ENCODE measurements around the gene GABRG3. TPM values are rescaled to one million over a fixed set of nuclear protein-coding genes. Genes with fewer than 3 reads are reported as not detected.

The GABRG3 gene
- total RNA-seq, 2 experiments from 2014 or later, result not detected

DNA sequence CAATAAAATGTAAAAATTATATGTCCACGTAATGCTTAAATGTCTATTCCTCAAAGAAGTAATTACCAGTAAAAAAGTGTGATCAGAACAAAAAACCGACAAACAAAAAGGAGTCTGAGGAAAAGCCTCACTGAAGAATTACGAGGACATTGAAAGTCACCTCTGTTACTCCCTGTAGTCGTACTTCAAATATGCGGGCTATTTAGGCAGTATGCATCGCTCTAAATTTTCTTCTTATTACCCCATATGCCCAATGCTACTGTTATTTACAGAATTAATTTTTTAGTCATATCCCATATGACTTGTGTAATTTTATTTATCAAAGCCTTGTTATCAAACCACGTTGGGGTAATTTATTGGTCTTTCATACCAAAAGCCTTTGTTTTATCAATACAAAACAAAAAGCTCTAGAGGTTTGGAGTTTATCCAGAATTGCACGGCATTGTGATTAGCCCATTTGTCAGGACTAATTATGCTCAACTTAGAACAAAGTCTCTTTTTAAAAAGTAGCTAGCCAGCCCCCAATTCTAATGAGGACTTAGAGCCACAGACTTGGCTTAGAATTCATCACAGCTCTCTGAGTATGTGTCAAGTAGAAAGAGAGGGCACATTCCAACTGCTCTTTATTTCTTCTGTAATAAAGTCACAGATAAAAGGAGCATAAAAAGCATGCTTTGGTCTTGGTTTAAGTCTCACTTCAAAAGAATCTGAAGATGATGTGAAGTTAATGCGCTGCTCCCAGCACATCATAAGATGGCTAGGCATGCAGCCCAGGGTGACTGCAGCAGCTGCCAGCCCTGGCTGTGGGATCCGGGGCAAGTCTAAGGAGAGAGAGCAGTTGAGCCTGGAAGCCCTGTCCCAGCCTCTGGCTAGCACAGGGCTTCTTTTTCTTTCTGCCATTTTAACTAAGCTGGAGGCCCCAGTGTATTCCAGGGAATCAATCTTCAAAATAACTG is 521.0 kb downstream of the GABRG3 start:
- Mint-ChIP-seq H3K27me3 (no peaks in the 10 kb centered on the region), H3K4me1 (ENCODE audit: low read depth) (no peaks in the 10 kb centered on the region), H3K9me3 (no peaks in the 10 kb centered on the region), H3K27ac (no peak overlapping the region), H3K4me3 (no peak overlapping the region), H3K36me3 (ENCODE audit: low read depth) (no peaks in the 10 kb centered on the region)
- DNase-seq (no peak), ATAC-seq (ENCODE audit: poor library complexity) (no peak)
- peaks cover 11 to 13% of the 10 kb centered on the region in 2 experiments for H3K9me3 ChIP-seq (ENCODE audit: control insufficient read depth in 1 of 2, insufficient read depth in 1 of 2, low read length in 2 of 2)
- no peak overlapping the region for H3K4me3 ChIP-seq (ENCODE audit: low read length)
- H3K36me3 ChIP-seq (ENCODE audit: insufficient read depth, low read length), result no peaks in the 10 kb centered on the region
- TF ChIP-seq, protein P1, sequence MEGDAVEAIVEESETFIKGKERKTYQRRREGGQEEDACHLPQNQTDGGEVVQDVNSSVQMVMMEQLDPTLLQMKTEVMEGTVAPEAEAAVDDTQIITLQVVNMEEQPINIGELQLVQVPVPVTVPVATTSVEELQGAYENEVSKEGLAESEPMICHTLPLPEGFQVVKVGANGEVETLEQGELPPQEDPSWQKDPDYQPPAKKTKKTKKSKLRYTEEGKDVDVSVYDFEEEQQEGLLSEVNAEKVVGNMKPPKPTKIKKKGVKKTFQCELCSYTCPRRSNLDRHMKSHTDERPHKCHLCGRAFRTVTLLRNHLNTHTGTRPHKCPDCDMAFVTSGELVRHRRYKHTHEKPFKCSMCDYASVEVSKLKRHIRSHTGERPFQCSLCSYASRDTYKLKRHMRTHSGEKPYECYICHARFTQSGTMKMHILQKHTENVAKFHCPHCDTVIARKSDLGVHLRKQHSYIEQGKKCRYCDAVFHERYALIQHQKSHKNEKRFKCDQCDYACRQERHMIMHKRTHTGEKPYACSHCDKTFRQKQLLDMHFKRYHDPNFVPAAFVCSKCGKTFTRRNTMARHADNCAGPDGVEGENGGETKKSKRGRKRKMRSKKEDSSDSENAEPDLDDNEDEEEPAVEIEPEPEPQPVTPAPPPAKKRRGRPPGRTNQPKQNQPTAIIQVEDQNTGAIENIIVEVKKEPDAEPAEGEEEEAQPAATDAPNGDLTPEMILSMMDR (IDR thresholded peaks at IDR 0.05), result no peak
- H3K4me1 ChIP-seq (ENCODE audit: insufficient read depth, low read length), result no peaks in the 10 kb centered on the region
- CTCF ChIA-PET, result no interaction called here
- H3K27ac ChIP-seq (ENCODE audit: low read depth in 1 of 2, low read length in 2 of 2), result no peak overlapping the region
- POLR2A ChIA-PET, result no interaction called here
- intact Hi-C loops (cut with DNase I, micrococcal nuclease), result no loop called here
- H3K27me3 ChIP-seq (ENCODE audit: control insufficient read depth in 1 of 2, insufficient read depth in 2 of 2, low read length in 2 of 2), result no peaks in the 10 kb centered on the region

DNA sequence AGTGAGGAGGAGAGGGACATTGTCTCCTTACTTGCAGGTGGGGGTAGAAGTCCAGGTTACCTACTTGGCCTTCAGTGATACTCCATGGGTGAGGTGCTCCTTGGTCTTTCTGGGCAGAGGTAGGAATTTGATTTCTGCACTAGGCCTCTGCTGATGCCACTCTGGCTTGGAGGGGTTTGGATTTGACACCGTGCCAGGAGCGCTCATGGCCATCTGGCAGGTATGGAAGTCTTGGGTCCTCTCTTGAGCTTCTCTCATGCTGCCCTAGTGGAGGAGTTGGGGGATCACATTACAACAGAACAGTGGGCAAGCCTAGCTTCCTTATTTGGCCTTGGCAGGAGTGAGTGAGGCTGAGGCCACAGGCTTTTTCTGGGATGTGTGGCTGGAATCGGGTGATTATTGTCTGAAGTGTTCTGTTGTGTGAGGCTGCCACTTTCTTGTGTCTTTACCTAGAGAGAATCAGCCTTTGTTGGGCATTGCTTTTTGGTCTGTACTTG is 525.0 kb downstream of the GABRG3 start:
- Mint-ChIP-seq H3K4me1 (ENCODE audit: low read depth) (no peaks in the 10 kb centered on the region), H3K4me3 (no peak overlapping the region), H3K27ac (no peak overlapping the region), H3K36me3 (ENCODE audit: low read depth) (no peaks in the 10 kb centered on the region), H3K27me3 (no peaks in the 10 kb centered on the region), H3K9me3 (no peaks in the 10 kb centered on the region)
- DNase-seq (no peak), ATAC-seq (ENCODE audit: poor library complexity) (no peak)
- Histone ChIP-seq H3K27me3 (ENCODE audit: control insufficient read depth in 1 of 2, insufficient read depth in 2 of 2, low read length in 2 of 2) (no peaks in the 10 kb centered on the region), H3K27ac (ENCODE audit: low read depth in 1 of 2, low read length in 2 of 2) (no peak overlapping the region), H3K36me3 (ENCODE audit: insufficient read depth, low read length) (no peaks in the 10 kb centered on the region), H3K9me3 (ENCODE audit: control insufficient read depth in 1 of 2, insufficient read depth in 1 of 2, low read length in 2 of 2) (peaks cover 3 to 18% of the 10 kb centered on the region in 2 experiments), H3K4me3 (ENCODE audit: low read length) (no peak overlapping the region), H3K4me1 (ENCODE audit: insufficient read depth, low read length) (no peaks in the 10 kb centered on the region)
- CTCF ChIA-PET, result no interaction called here
- intact Hi-C loops (cut with DNase I, micrococcal nuclease), result no loop called here
- TF ChIP-seq, protein P1 (IDR thresholded peaks at IDR 0.05), result no peak
- POLR2A ChIA-PET, result no interaction called here

DNA sequence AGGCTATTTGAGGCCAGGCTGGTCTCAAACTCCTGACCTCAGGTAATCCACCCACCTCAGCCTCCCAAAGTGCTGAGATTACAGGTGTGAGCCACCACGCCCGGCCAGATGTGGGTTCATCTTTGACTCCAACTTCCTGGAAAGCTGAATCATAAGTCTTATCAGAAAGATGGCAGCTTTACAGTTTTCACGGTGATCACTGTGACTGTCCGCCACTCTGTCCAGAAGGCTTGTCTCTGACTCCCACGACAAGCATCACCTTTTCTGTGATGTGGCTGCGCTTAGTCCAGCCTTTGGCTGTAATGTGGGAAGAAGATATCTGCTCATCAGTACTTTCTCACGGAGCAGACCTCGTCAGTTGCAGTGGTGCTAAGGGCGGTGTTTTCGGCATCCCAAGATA is 527.7 kb downstream of the GABRG3 start:
- H3K36me3 ChIP-seq (ENCODE audit: insufficient read depth, low read length), result no peaks in the 10 kb centered on the region
- H3K36me3 Mint-ChIP-seq (ENCODE audit: low read depth), result no peaks in the 10 kb centered on the region
- H3K4me3 Mint-ChIP-seq, result no peak overlapping the region
- H3K27me3 ChIP-seq (ENCODE audit: control insufficient read depth in 1 of 2, insufficient read depth in 2 of 2, low read length in 2 of 2), result no peaks in the 10 kb centered on the region
- H3K27ac ChIP-seq (ENCODE audit: low read depth in 1 of 2, low read length in 2 of 2), result no peak overlapping the region
- no peaks in the 10 kb centered on the region for H3K27me3 Mint-ChIP-seq
- H3K27ac Mint-ChIP-seq, result no peak overlapping the region
- ChIA-PET CTCF (no interaction called here), POLR2A (no interaction called here)
- H3K4me1 Mint-ChIP-seq (ENCODE audit: low read depth), result no peaks in the 10 kb centered on the region
- no peaks in the 10 kb centered on the region for H3K4me1 ChIP-seq (ENCODE audit: insufficient read depth, low read length)
- ATAC-seq (ENCODE audit: poor library complexity) (no peak), DNase-seq (no peak)
- intact Hi-C loops (cut with DNase I, micrococcal nuclease), result no loop called here
- H3K4me3 ChIP-seq (ENCODE audit: low read length), result no peak overlapping the region
- peaks cover 0 to 16% of the 10 kb centered on the region in 2 experiments for H3K9me3 ChIP-seq (ENCODE audit: control insufficient read depth in 1 of 2, insufficient read depth in 1 of 2, low read length in 2 of 2)
- no peaks in the 10 kb centered on the region for H3K9me3 Mint-ChIP-seq
- TF ChIP-seq, protein P1 (IDR thresholded peaks at IDR 0.05), result no peak

Data from CD4-positive, alpha-beta T cell (primary cell).